T-helper 2 cell (primary cell): ENCODE measurements around the gene CCDC69.

Experiments used
- DNase-seq, 5 experiments: peaks; one replicate each; pipeline versions ENCODE4 v3.0.0 to v3.0.0-alpha.2; 2012 to 2022

Gene CCDC69

DNA sequence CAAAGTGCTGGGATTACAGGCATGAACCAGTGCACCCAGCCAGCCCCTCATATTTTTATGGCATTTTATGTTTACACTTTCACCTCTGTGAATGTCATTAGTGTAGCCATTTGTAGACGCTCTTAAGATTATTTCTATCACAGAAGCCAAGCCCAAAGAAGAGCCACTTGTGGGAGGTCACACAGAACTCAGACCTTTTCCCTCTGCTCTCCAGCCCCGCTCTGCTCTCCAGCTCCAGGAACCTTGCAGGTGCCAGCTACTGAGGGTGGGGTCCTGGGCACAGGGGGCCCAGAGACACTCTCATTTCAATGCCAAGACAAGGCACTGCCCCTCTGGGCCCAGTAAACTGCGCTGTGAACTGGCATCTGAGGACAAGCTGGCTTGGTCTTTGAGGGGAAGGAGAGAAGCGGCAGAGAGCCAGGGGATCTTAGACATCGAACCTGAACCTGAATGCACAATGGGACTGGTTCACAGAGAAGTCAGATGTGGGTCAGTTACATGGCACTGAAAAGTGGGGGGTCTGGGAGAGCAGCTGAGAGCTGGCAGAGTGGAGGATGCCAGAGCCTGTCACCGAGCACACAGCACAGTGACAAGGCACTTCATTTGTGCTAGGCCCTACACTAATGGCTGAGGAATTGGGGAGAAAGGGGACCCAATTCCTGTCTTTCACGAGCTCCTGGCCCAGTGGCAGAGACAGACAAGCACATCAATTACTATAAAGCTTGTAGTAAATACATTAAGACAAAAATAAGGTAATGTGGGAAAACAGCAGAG, 83.0 kb downstream of the CCDC69 start:
- DNase-seq = no peak

DNA sequence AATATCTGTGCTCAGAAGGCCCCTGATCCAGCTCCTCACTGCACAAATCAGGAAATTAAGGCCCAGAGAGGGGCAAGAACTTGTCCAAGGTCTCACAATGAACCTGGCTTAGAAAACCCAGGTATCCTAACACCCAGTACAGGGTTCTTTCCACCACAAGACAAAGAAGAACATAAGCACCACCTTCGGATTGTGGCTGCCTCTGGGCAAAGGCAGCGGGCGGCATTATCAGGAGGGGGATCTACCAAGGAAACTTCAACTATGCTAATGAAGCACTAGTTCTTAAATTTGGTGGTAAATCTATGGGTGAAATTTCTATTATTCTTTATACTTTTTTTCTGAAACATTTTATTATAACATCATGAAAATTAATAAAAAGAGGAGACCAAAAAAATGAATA, 84.2 kb downstream of the CCDC69 start:
- peak in 4 of 5 experiments; percentile 26 to 70 (median 38) for DNase-seq

DNA sequence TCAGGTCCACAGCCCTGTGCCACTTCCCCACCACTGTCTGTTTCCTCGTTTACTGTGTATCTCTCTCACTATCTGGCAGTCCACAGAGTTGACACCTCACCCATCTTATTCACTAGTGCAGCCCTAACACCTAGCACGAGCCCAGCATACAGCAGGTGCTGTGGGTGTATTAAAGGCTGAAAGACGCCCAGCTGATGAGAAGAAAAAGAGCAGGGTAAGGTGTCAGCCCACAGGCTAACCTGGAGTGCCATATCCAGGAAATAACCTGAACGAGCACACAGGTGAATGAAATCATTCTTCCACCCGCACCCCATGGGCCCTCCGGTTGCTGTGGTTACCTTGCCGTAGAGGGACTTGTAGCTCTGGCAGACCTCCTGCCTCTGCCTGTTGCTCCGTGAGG, 84.9 kb downstream of the CCDC69 start:
- DNase-seq = peak in 2 of 5 experiments; percentile 42 to 84

DNA sequence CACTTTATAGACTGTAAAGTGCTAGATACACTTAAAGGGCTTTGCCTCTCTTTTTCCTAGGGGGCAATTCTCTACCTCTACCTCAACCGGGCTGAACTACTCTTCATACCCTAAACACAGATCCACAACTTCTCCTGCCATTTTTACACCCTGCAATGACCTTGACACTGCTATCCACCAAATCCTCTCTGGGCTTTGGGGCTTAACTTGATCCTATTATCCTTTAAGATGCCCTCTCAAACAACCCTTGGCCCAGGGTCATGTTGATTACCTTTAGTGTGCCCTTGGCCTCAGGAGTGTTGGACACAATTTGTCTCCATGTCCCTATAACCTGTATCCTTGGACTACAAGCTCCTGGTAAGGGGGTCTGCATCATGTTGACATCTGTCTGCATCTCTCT, 85.8 kb downstream of the CCDC69 start:
- DNase-seq = no peak

DNA sequence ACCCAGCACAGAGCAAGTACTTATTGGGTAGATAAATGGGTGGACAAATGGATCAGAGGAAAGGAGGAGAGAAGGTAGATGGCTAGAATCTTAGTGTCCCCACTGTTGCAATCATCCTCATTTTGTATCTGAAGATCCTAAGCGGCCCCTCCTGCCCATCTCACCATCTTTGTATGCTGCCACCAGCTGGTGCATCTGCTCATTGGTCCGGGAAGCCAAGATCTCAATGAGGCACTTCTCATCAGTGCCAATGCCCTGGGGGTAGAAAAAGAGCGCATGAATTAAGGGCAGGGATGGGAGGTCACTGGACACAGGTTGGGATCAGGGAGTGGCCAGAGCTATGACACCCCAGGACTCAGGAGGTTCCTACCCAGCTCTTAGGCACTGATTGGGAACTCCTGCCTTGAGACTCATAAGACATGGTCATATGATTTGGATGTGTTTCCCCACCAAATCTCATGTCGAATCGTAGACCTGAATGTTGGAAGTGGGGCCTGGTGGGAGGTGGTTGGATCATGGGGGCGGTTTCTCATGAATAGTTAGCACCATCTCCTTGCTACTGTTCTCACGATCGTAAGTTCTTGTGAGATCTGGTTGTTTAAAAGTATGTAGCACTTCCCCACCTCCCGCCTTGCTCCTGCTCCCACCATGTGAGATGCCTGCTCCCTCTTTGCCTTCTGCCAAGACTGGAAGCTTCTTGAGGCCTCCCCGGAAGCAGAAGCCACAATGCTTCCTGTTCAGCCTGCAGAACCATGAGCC, 86.6 kb downstream of the CCDC69 start:
- DNase-seq = no peak

DNA sequence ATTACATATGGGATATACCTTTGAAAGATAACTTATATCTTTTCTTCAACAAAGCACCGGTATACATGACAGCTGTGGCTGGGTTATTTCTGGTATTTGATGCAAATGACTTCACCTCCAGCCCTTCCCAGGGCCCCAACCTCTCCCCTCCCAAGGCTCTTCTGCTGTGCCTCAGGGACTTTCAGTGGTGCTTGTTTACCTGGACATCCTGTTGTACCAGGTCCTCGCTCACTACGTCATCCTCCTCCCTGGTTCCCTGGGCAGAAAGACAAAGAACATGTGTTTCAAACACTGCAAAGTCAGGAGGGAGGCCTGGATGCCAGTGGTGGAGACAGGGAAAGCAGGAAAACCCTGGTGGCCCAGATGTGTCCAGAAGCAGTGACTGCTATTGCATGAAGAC, 89.7 kb downstream of the CCDC69 start:
- DNase-seq = no peak

DNA sequence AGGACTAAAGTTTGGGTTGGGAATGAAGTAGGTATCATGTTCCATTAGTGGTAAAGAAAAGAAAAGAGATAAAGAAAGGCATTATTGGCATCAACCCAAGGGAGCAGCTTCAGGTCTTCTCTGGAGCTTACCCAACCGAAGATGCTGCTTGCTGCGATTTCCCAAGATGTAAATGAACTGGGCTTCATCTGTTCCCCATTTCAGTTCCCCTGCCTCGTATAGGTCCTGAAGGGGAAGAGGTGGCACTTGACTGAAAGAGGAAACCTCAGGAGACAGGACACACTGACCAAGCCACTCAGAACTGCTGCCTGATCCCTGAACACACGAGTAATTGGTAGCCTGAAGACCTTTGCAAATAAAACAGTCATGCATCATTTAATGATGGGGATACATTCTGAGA, 90.9 kb downstream of the CCDC69 start:
- DNase-seq = no peak
